Measurements from ENCODE around the gene DDRGK1. TPM values are rescaled to one million over a fixed set of nuclear protein-coding genes. Genes with fewer than 3 reads are reported as not detected.
A peak's percentile ranks its signal among the peaks of the same experiment; 100 is the strongest.
"Not testable (repeated sequence)": the region's sequence is repeated elsewhere in the genome, so short reads cannot be mapped to it uniquely, and the experiment has no call there.

DDRGK1 gene
- total RNA-seq, 1 experiment from 2014 or later, result 40.7 TPM

- DNase-seq (ENCODE audit: low read depth), result no peak
Observed at GRCh38 chr20:3221398-3222226, 17.1 kb upstream of the DDRGK1 start.

- peak; percentile 26 for DNase-seq (ENCODE audit: low read depth)
Observed at GRCh38 chr20:3218307-3218988, 14.0 kb upstream of the DDRGK1 start.

- not testable (repeated sequence) for DNase-seq (ENCODE audit: low read depth)
Observed at GRCh38 chr20:3215359-3215917, 11.0 kb upstream of the DDRGK1 start.

- DNase-seq (ENCODE audit: low read depth), result no peak
Observed at GRCh38 chr20:3213226-3213625, 8.7 kb upstream of the DDRGK1 start.

GRCh38 chr20:3210346-3210745 is 5.9 kb upstream of the DDRGK1 start:
- no peak for DNase-seq (ENCODE audit: low read depth)

GRCh38 chr20:3209946-3210317 is 5.5 kb upstream of the DDRGK1 start:
- DNase-seq (ENCODE audit: low read depth), result no peak

- peak; percentile 44 for DNase-seq (ENCODE audit: low read depth)
Observed at GRCh38 chr20:3209257-3209945, 4.9 kb upstream of the DDRGK1 start, which contains the start of gene ITPA. TSS of gene ITPA (plus strand) at chr20:3209498. CDS start at chr20:3209552, 54 bp downstream.

GRCh38 chr20:3208786-3209256 is 4.3 kb upstream of the DDRGK1 start:
- DNase-seq (ENCODE audit: low read depth), result no peak

- DNase-seq (ENCODE audit: low read depth), result peak; percentile 16
Observed at GRCh38 chr20:3203315-3204123, 963 bp downstream of the DDRGK1 start.

- no peak for DNase-seq (ENCODE audit: low read depth)
Observed at GRCh38 chr20:3202965-3203314, 1.5 kb downstream of the DDRGK1 start.

- no peak for DNase-seq (ENCODE audit: low read depth)
Observed at GRCh38 chr20:3199976-3200755, 4.3 kb downstream of the DDRGK1 start.

- DNase-seq (ENCODE audit: low read depth), result no peak
Observed at GRCh38 chr20:3199206-3199605, 5.3 kb downstream of the DDRGK1 start.

- no peak for DNase-seq (ENCODE audit: low read depth)
Observed at GRCh38 chr20:3195590-3196237, 8.8 kb downstream of the DDRGK1 start.

GRCh38 chr20:3194617-3195280 is 9.7 kb downstream of the DDRGK1 start:
- DNase-seq (ENCODE audit: low read depth), result no peak

- DNase-seq (ENCODE audit: low read depth), result no peak
Observed at GRCh38 chr20:3193806-3194616, 10.5 kb downstream of the DDRGK1 start.

GRCh38 chr20:3192226-3193015 is 12.1 kb downstream of the DDRGK1 start:
- no peak for DNase-seq (ENCODE audit: low read depth)

GRCh38 chr20:3190681-3191111 is 13.8 kb downstream of the DDRGK1 start:
- no peak for DNase-seq (ENCODE audit: low read depth)

Measured in HT1080 (cell line).